ENCODE results near the gene SKOR2.

The SKOR2 gene

DNA sequence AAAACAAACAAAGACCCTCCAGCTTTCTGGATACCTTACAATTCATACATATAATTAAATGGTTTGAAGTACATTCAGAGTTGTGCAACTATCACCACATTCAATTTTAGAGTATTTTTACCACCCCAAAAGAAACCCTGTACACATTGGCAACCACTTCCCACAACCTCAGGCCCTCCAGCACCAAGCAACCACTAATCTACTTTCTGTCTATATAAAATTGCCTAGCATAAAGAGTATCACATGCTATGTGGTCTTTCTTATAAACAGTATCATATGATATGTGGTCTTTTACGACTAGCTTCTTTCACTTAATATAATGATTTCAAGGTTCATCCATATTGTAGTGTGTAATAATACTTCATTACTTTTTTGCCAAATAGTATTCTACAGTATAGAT lies 82.5 kb downstream of the SKOR2 start:
- H3K4me3 ChIP-seq (ENCODE audit: low read length, poor library complexity, severe bottlenecking), result peak overlapping the region; percentile 7
- H3K9me2 ChIP-seq (replicated peaks; ENCODE audit: low read depth, low read length), result no peaks in the 10 kb centered on the region
- peak overlapping the region; percentile 45 for H3K4me2 ChIP-seq (ENCODE audit: low read depth, low read length, poor library complexity, severe bottlenecking)
- H3K9ac ChIP-seq (ENCODE audit: low read depth, low read length, poor library complexity, severe bottlenecking), result no peak overlapping the region
- peaks cover 76% of the 10 kb centered on the region for H3K4me1 ChIP-seq (ENCODE audit: insufficient read depth, low read length, poor library complexity, severe bottlenecking)
- H3K36me3 ChIP-seq (ENCODE audit: insufficient read depth, low read length), result no peaks in the 10 kb centered on the region; the same call in 1 of the 2 replicates
- TF ChIP-seq EZH2phosphoT487 (IDR thresholded peaks at IDR 0.05; ENCODE audit: borderline replicate concordance), result no peak
- TF ChIP-seq, protein P1, sequence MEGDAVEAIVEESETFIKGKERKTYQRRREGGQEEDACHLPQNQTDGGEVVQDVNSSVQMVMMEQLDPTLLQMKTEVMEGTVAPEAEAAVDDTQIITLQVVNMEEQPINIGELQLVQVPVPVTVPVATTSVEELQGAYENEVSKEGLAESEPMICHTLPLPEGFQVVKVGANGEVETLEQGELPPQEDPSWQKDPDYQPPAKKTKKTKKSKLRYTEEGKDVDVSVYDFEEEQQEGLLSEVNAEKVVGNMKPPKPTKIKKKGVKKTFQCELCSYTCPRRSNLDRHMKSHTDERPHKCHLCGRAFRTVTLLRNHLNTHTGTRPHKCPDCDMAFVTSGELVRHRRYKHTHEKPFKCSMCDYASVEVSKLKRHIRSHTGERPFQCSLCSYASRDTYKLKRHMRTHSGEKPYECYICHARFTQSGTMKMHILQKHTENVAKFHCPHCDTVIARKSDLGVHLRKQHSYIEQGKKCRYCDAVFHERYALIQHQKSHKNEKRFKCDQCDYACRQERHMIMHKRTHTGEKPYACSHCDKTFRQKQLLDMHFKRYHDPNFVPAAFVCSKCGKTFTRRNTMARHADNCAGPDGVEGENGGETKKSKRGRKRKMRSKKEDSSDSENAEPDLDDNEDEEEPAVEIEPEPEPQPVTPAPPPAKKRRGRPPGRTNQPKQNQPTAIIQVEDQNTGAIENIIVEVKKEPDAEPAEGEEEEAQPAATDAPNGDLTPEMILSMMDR (conservative IDR thresholded peaks at IDR 0.05; ENCODE audit: low read length), result no peak
- no peaks in the 10 kb centered on the region for H3K27me3 ChIP-seq (ENCODE audit: insufficient read depth, low read length, poor library complexity, severe bottlenecking)
- peaks cover 79% of the 10 kb centered on the region for H4K20me1 ChIP-seq (ENCODE audit: insufficient read depth, low read length, poor library complexity, severe bottlenecking)
- H2AFZ ChIP-seq (ENCODE audit: low read length), result no peak overlapping the region
- no peaks in the 10 kb centered on the region for H3F3A ChIP-seq (ENCODE audit: low read depth)
- no peaks in the 10 kb centered on the region for H3K9me3 ChIP-seq (ENCODE audit: insufficient read depth, low read depth, low read length)
- H3K79me2 ChIP-seq (ENCODE audit: insufficient read depth, low read length), result peaks cover 86% of the 10 kb centered on the region

DNA sequence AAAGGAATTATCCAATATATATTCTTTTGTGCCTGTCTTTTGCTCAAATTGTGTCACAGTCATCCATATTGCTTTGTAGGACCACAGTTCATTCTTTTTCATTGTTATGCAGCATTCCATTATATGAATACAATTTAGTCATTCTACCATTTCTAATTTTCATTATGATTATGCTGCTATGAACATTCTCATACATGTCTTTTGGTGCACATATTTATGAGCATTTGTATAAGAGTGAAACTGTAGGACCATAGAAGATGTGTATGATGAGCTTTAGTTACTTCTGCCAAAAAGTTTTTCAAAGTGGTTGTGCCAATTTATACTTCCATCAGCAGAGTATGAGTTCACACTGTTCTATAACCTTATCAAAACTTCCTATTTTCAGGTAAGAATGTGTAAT lies 83.0 kb downstream of the SKOR2 start:
- Histone ChIP-seq H2AFZ (ENCODE audit: low read length) (no peak overlapping the region), H3K4me3 (ENCODE audit: low read length, poor library complexity, severe bottlenecking) (peak overlapping the region; percentile 7), H3K79me2 (ENCODE audit: insufficient read depth, low read length) (peaks cover 86% of the 10 kb centered on the region), H3K4me2 (ENCODE audit: low read depth, low read length, poor library complexity, severe bottlenecking) (peak overlapping the region; percentile 45), H3K9me2 (replicated peaks; ENCODE audit: low read depth, low read length) (no peaks in the 10 kb centered on the region), H3F3A (ENCODE audit: low read depth) (no peaks in the 10 kb centered on the region), H3K4me1 (ENCODE audit: insufficient read depth, low read length, poor library complexity, severe bottlenecking) (peaks cover 72% of the 10 kb centered on the region), H3K9ac (ENCODE audit: low read depth, low read length, poor library complexity, severe bottlenecking) (no peak overlapping the region), H4K20me1 (ENCODE audit: insufficient read depth, low read length, poor library complexity, severe bottlenecking) (peaks cover 75% of the 10 kb centered on the region), H3K36me3 (ENCODE audit: insufficient read depth, low read length) (no peaks in the 10 kb centered on the region; the same call in 1 of the 2 replicates), H3K9me3 (ENCODE audit: insufficient read depth, low read depth, low read length) (no peaks in the 10 kb centered on the region), H3K27me3 (ENCODE audit: insufficient read depth, low read length, poor library complexity, severe bottlenecking) (no peaks in the 10 kb centered on the region)
- no peak for TF ChIP-seq EZH2phosphoT487 (IDR thresholded peaks at IDR 0.05; ENCODE audit: borderline replicate concordance)
- TF ChIP-seq, protein P1 (conservative IDR thresholded peaks at IDR 0.05; ENCODE audit: low read length), result no peak

DNA sequence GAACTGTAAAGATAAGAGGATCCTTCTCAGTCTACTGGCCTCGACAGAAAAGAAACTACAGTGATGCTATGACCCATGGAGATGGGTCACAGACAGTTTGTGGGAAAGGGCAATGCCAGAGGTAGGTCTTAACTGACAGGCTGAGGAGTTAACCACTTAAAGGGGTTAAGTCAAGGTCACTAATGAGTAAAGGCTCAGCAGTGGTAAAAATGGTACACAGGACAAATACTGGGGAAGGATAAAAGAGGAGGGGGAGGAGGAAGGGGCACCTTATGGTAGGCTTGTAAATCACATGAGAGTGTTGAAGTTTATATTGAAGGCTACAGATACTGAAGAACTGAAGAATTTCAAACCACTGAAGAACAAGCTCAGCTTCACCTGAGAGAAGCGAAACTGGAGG lies 85.2 kb downstream of the SKOR2 start:
- Histone ChIP-seq H3K79me2 (ENCODE audit: insufficient read depth, low read length) (peaks cover 85% of the 10 kb centered on the region), H3K9me2 (replicated peaks; ENCODE audit: low read depth, low read length) (no peaks in the 10 kb centered on the region), H3K36me3 (ENCODE audit: insufficient read depth, low read length) (no peaks in the 10 kb centered on the region; the same call in 1 of the 2 replicates), H2AFZ (ENCODE audit: low read length) (no peak overlapping the region), H3F3A (ENCODE audit: low read depth) (no peaks in the 10 kb centered on the region), H3K9me3 (ENCODE audit: insufficient read depth, low read depth, low read length) (no peaks in the 10 kb centered on the region), H3K27me3 (ENCODE audit: insufficient read depth, low read length, poor library complexity, severe bottlenecking) (no peaks in the 10 kb centered on the region), H3K4me3 (ENCODE audit: low read length, poor library complexity, severe bottlenecking) (peak overlapping the region; percentile 36), H3K4me2 (ENCODE audit: low read depth, low read length, poor library complexity, severe bottlenecking) (peak overlapping the region; percentile 53), H3K9ac (ENCODE audit: low read depth, low read length, poor library complexity, severe bottlenecking) (no peak overlapping the region), H4K20me1 (ENCODE audit: insufficient read depth, low read length, poor library complexity, severe bottlenecking) (peaks cover 54% of the 10 kb centered on the region), H3K4me1 (ENCODE audit: insufficient read depth, low read length, poor library complexity, severe bottlenecking) (peaks cover 50% of the 10 kb centered on the region)
- TF ChIP-seq, protein P1 (conservative IDR thresholded peaks at IDR 0.05; ENCODE audit: low read length), result no peak
- no peak for TF ChIP-seq EZH2phosphoT487 (IDR thresholded peaks at IDR 0.05; ENCODE audit: borderline replicate concordance)

Data from Loucy (cell line).